Endothelial cell of umbilical vein (primary cell): ENCODE data around the gene PTGDS. TPM values are rescaled to one million over a fixed set of nuclear protein-coding genes. Genes with fewer than 3 reads are reported as not detected.

Experiments used
- BruUV-seq: library from RNA; stranded (reverse); fragments of 400-500 nt; replicated peaks from 2 replicates; lab custom pipeline; 2021; lab: Mats Ljungman, UMichigan
- CTCF ChIA-PET: fragments of 300-600, 350-600 bp; sonication (Branson Sonifier 250); formaldehyde crosslinking; loops from one replicate; lab custom pipeline; 2021; ENCODE audit warnings: antibody characterized with exemption, inconsistent platforms; lab: Charles Lee
- POLR2A ChIA-PET: fragments of 300-600, 350-600 bp; sonication (Branson Sonifier 250); formaldehyde crosslinking; loops from one replicate; lab custom pipeline; 2021; ENCODE audit warnings: antibody characterized with exemption, inconsistent platforms; lab: Charles Lee
- DNase-seq: peaks from one replicate; pipeline ENCODE4 v3.0.0-alpha.2; 2011; ENCODE audit warnings: low read depth, low spot score
- FAIRE-seq: peaks from 2 replicates; lab custom pipeline; 2011; peaks lifted over from hg19 to GRCh38; lab: Jason Lieb, UNC
- H2AFZ ChIP-seq: 2 replicates; pipeline ENCODE4 v1.6.0; 2012; ENCODE audit warnings: low read depth, low read length, control low read depth, inconsistent platforms
- H3K27ac ChIP-seq: 2 replicates; pipeline ENCODE4 v1.5.1; 2011; ENCODE audit warnings: low read depth, mild to moderate bottlenecking, control low read depth, low read length, moderate library complexity; ENCODE audit not compliant: insufficient read depth
- H3K27me3 ChIP-seq, 2 experiments: 2 replicates each; pipeline versions ENCODE4 v1.6.0 to v1.6.1; 2011; ENCODE audit warnings: low read length in 2 of 2, mixed read lengths in 1 of 2; ENCODE audit not compliant: control insufficient read depth in 2 of 2, insufficient read depth in 2 of 2
- H3K36me3 ChIP-seq, 2 experiments: 2 replicates in 1 of 2; 3 replicates in 1 of 2; pipeline ENCODE4 v1.5.1; 2011; ENCODE audit warnings: low read length in 2 of 2, mild to moderate bottlenecking in 1 of 2, moderate library complexity in 1 of 2; ENCODE audit not compliant: control insufficient read depth in 2 of 2, insufficient read depth in 2 of 2; ENCODE audit errors: extremely low read depth in 1 of 2
- H3K4me1 ChIP-seq: 3 replicates; pipeline ENCODE4 v1.5.1; 2011; ENCODE audit warnings: mild to moderate bottlenecking, low read length; ENCODE audit not compliant: control insufficient read depth, insufficient read depth; ENCODE audit errors: extremely low read depth
- H3K4me2 ChIP-seq: 2 replicates; pipeline ENCODE4 v1.6.1; 2011; ENCODE audit warnings: low read length, control low read depth, mixed read lengths; ENCODE audit not compliant: insufficient read depth
- H3K4me3 ChIP-seq, 3 experiments: fragments of 200-600 bp in 1 of 3; sonication (generic), shearing (Covaris generic) in 1 of 3; replicated peaks in 1 of 3; 2 replicates each; pipeline ENCODE4 v1.5.1; 2011 to 2016; ENCODE audit warnings: control low read depth in 3 of 3, low read length in 3 of 3, mild to moderate bottlenecking in 2 of 3, inconsistent platforms in 1 of 3, low read depth in 1 of 3, moderate library complexity in 1 of 3; ENCODE audit not compliant: insufficient read depth in 1 of 3
- H3K79me2 ChIP-seq: 2 replicates; pipeline ENCODE4 v1.6.0; 2012; ENCODE audit warnings: low read length, inconsistent platforms; ENCODE audit not compliant: control insufficient read depth, insufficient read depth
- H3K9ac ChIP-seq: replicated peaks from 2 replicates; pipeline ENCODE3; 2011; ENCODE audit warnings: low read length, control low read depth; ENCODE audit not compliant: insufficient read depth; ENCODE audit errors: extremely low read depth
- H3K9me1 ChIP-seq: replicated peaks from 3 replicates; pipeline ENCODE4 v1.6.0; 2011; ENCODE audit warnings: mild to moderate bottlenecking, low read length; ENCODE audit not compliant: control insufficient read depth, insufficient read depth; ENCODE audit errors: extremely low read depth
- H3K9me3 ChIP-seq: replicated peaks from 2 replicates; pipeline ENCODE4 v1.5.1; 2012; ENCODE audit warnings: low read length, inconsistent platforms; ENCODE audit not compliant: control insufficient read depth, insufficient read depth
- H4K20me1 ChIP-seq: replicated peaks from 2 replicates; pipeline ENCODE3; 2011; ENCODE audit warnings: mild to moderate bottlenecking, low read length; ENCODE audit not compliant: control insufficient read depth, insufficient read depth; ENCODE audit errors: extremely low read depth
- EZH2 ChIP-seq: IDR thresholded peaks from 2 replicates; pipeline ENCODE4 v1.6.1; 2012; ENCODE audit warnings: borderline replicate concordance, low read depth, mild to moderate bottlenecking, moderate library complexity, low read length, inconsistent platforms; ENCODE audit not compliant: severe bottlenecking
- FOS ChIP-seq: IDR thresholded peaks from 2 replicates; pipeline ENCODE4 v1.6.1; 2011; ENCODE audit warnings: mild to moderate bottlenecking, low read length, moderate library complexity, borderline replicate concordance; ENCODE audit not compliant: insufficient read depth
- GATA2 ChIP-seq: IDR thresholded peaks from 2 replicates; pipeline ENCODE4 v1.7.0; 2011; ENCODE audit warnings: low read depth, mild to moderate bottlenecking, moderate library complexity, mixed read lengths, low read length; ENCODE audit not compliant: insufficient read length, insufficient read depth
- JUN ChIP-seq: IDR thresholded peaks from 2 replicates; pipeline ENCODE4 v1.6.1; 2011; ENCODE audit warnings: borderline replicate concordance, low read depth; ENCODE audit not compliant: insufficient read length, insufficient read depth
- MYC ChIP-seq: IDR thresholded peaks from one replicate; pipeline ENCODE4 v1.6.1; 2011; ENCODE audit warnings: mild to moderate bottlenecking, low read depth, low read length
- POLR2A ChIP-seq: IDR thresholded peaks from 2 replicates; pipeline ENCODE4 v1.6.1; 2012; ENCODE audit warnings: low read depth, mild to moderate bottlenecking, control low read depth, low read length
- POLR2AphosphoS5 ChIP-seq: IDR thresholded peaks from 2 replicates; pipeline ENCODE4 v1.6.1; 2012; ENCODE audit warnings: low read depth, mild to moderate bottlenecking, control low read depth, low read length, moderate library complexity; ENCODE audit not compliant: insufficient read depth
- dilution Hi-C: fragments of 300-500 bp; cut with MboI; formaldehyde crosslinking; loops from one replicate; pipeline ENCODE4 v1.15.0; 2019; ENCODE audit warnings: low sequenced_read_pairs; ENCODE audit not compliant: extremely low pct_ligation_motif_present
- intact Hi-C: fragments of 100-400 bp; cut with micrococcal nuclease; formaldehyde crosslinking; loops from one replicate; pipeline ENCODE4 v1.10.0; 2022
- polyA plus RNA-seq, 4 experiments: library from polyadenylated mRNA; depleted of rRNA in 3 of 4; stranded (reverse) in 3 of 4; unstranded in 1 of 4; fragments of >200 nt; gene quantifications; 2 replicates each; pipeline versions ENCODE4 v1.2.1 to v1.2.3, GENCODE V29; 2011 to 2012; ENCODE audit warnings: missing spikeins in 1 of 4
- total RNA-seq: library from RNA; stranded (reverse); gene quantifications from 2 replicates; pipeline ENCODE4 v1.2.3, GENCODE V29; 2021
- TF ChIP-seq, protein P1 (sequence below), 2 donors: IDR thresholded peaks; 1 replicate in 1 of 2; 2 replicates in 1 of 2; pipeline ENCODE4 v1.5.1; 2011; ENCODE audit warnings: low read length in 2 of 2, mild to moderate bottlenecking in 2 of 2, moderate library complexity in 2 of 2, control low read depth in 1 of 2, inconsistent platforms in 1 of 2, low read depth in 1 of 2; ENCODE audit not compliant: insufficient read depth in 1 of 2; ENCODE audit errors: extremely low read depth in 1 of 2
- TF ChIP-seq, protein P2 (sequence below): IDR thresholded peaks from 2 replicates; pipeline ENCODE4 v1.6.1; 2011; ENCODE audit not compliant: insufficient read depth, insufficient read length

PTGDS gene
- total and polyA plus RNA-seq, 2 donors (not counting 3 experiments of a cell fraction or from before 2014, with no cell fraction given) = not detected

DNA sequence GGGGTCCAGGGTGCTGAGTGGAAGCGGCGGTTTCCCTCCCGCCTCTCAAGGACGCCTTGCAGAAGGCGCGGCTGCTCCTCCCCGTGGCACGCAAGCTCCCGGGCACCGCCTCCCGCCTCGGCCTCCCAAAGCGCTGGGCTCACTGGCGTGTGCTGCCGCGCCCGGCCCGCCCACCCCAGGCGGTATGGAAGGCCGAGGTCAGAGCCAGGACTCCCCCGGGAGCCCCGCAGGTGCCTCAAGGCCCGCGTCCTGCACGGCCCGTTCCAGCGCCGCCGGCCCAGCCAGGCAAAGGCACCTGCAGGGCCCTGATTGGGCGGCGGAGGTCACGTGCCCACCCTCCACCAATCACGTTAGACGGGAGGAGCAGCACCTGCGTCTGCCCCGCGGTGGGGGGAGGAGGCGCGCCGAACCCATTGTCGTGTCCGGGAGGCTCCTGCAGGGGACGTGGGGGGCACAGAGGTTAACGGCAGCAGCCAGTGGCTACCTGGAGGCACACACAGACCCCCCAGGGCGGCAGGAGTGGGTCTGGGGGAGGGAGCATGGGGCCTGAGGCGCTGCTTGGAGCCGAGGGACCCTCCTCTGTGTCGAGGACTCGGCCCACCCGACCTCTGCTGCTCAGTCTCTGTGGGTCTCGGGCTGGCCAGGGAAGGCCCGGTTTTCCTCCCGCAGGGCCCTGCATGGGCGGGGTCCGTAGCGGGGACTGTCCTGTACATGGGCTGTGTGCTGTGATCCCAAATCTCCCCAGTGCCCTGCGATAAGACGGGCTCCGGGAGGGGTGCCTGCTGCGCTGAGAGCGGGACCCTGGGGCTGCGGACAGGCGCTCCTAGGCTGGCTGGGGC is 27.3 kb upstream of the PTGDS start:
- Histone ChIP-seq H3K4me3 (peak overlapping the region; percentile 4 to 77 (median 9)), H3K27ac (no peak overlapping the region), H3K9ac (peak overlapping the region; percentile 25), H3K27me3 (no peaks in the 10 kb centered on the region), H3K4me1 (peaks cover 5% of the 10 kb centered on the region), H3K4me2 (peak overlapping the region; percentile 54), H3K9me1 (no peaks in the 10 kb centered on the region), H3K36me3 (no peaks in the 10 kb centered on the region), H3K9me3 (no peaks in the 10 kb centered on the region), H4K20me1 (no peaks in the 10 kb centered on the region), H2AFZ (peak overlapping the region; percentile 83), H3K79me2 (no peaks in the 10 kb centered on the region)
- peak; percentile 89 for FAIRE-seq
- dilution Hi-C loops (loop anchor here (25.0 kb wide), 1 partner anchor 138 kb away; the partner anchor contains the start of gene RABL6), intact Hi-C loops (loop anchor here (2.0 to 5.0 kb wide), 2 partner anchors 29 to 42 kb away; partner anchors contain the start of gene PAXX)
- peak; percentile 93 for DNase-seq
- no peak for TF ChIP-seq EZH2
- peak; percentile 53 for TF ChIP-seq POLR2AphosphoS5
- TF ChIP-seq FOS = no peak
- TF ChIP-seq JUN = no peak
- peak; percentile 57 for TF ChIP-seq POLR2A
- TF ChIP-seq, protein P1, sequence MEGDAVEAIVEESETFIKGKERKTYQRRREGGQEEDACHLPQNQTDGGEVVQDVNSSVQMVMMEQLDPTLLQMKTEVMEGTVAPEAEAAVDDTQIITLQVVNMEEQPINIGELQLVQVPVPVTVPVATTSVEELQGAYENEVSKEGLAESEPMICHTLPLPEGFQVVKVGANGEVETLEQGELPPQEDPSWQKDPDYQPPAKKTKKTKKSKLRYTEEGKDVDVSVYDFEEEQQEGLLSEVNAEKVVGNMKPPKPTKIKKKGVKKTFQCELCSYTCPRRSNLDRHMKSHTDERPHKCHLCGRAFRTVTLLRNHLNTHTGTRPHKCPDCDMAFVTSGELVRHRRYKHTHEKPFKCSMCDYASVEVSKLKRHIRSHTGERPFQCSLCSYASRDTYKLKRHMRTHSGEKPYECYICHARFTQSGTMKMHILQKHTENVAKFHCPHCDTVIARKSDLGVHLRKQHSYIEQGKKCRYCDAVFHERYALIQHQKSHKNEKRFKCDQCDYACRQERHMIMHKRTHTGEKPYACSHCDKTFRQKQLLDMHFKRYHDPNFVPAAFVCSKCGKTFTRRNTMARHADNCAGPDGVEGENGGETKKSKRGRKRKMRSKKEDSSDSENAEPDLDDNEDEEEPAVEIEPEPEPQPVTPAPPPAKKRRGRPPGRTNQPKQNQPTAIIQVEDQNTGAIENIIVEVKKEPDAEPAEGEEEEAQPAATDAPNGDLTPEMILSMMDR (IDR thresholded peaks at IDR 0.05; ENCODE audit: extremely low read depth in 1 of 2, insufficient read depth in 1 of 2, low read depth in 1 of 2, low read length in 2 of 2) = no peak
- no peak for TF ChIP-seq MYC
- TF ChIP-seq GATA2 = no peak
- TF ChIP-seq, protein P2, sequence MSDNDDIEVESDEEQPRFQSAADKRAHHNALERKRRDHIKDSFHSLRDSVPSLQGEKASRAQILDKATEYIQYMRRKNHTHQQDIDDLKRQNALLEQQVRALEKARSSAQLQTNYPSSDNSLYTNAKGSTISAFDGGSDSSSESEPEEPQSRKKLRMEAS = peak; percentile 98
- ChIA-PET POLR2A (interaction anchor here (0.6 kb wide), 1 partner anchor 28 kb away, joined by 7 read pairs; no protein-coding TSS in a partner anchor), CTCF (interaction anchor here (0.8 to 1.0 kb wide), 3 partner anchors 42 to 85 kb away, joined by 4 to 6 read pairs (median 5); partner anchors contain the start of gene PAXX)
- BruUV-seq = no TSS peak
